A673 (cell line): ENCODE measurements around the gene PCCA. TPM values are rescaled to one million over a fixed set of nuclear protein-coding genes. Genes with fewer than 3 reads are reported as not detected.

Source experiments
- BruUV-seq: library from RNA; stranded (reverse); fragments of 400-500 nt; replicated peaks from 2 replicates; lab custom pipeline; 2021; lab: Mats Ljungman, UMichigan
- CTCF ChIA-PET: fragments of 300-600 bp; sonication (Branson Sonifier 250); formaldehyde crosslinking; loops from one replicate; lab custom pipeline; 2022; ENCODE audit warnings: antibody characterized with exemption; lab: Charles Lee
- POLR2A ChIA-PET: fragments of 300-600 bp; sonication (Branson Sonifier 250); formaldehyde crosslinking; loops from one replicate; lab custom pipeline; 2022; ENCODE audit warnings: antibody characterized with exemption; ENCODE audit not compliant: low non-redundant PET; lab: Charles Lee
- DNase-seq: peaks from one replicate; pipeline ENCODE4 v3.0.0-alpha.2; 2015; ENCODE audit warnings: low spot score
- H3K27ac ChIP-seq: fragments of 200-600 bp; sonication (generic); 2 replicates; pipeline ENCODE4 v1.5.1; 2016; ENCODE audit warnings: mixed run types, low read depth, mild to moderate bottlenecking, mixed read lengths, antibody characterized with exemption, low read length; ENCODE audit not compliant: poor library complexity, severe bottlenecking
- H3K27me3 ChIP-seq: fragments of 200-600 bp; sonication (generic); replicated peaks from 2 replicates; pipeline ENCODE4 v1.6.1; 2017; ENCODE audit warnings: mixed run types, low read depth, mild to moderate bottlenecking, mixed read lengths, antibody characterized with exemption, low read length; ENCODE audit not compliant: insufficient read depth, poor library complexity
- H3K36me3 ChIP-seq: fragments of 200-600 bp; sonication (generic); 2 replicates; pipeline ENCODE4 v1.6.1; 2016; ENCODE audit warnings: mixed run types, mild to moderate bottlenecking, mixed read lengths, antibody characterized with exemption, low read length; ENCODE audit not compliant: insufficient read depth, poor library complexity, severe bottlenecking
- H3K4me1 ChIP-seq: fragments of 200-600 bp; sonication (generic); 2 replicates; pipeline ENCODE4 v1.6.1; 2017; ENCODE audit warnings: mixed run types, mild to moderate bottlenecking, mixed read lengths, antibody characterized with exemption, low read length; ENCODE audit not compliant: insufficient read depth, poor library complexity, severe bottlenecking
- H3K4me3 ChIP-seq: fragments of 200-600 bp; sonication (generic); 2 replicates; pipeline ENCODE4 v1.5.1; 2016; ENCODE audit warnings: low read depth, mixed run types, mild to moderate bottlenecking, mixed read lengths, low read length; ENCODE audit not compliant: poor library complexity, severe bottlenecking
- H3K9me3 ChIP-seq: fragments of 200-600 bp; sonication (generic); 2 replicates; pipeline ENCODE4 v1.6.1; 2016; ENCODE audit warnings: mixed run types, low read depth, mild to moderate bottlenecking, mixed read lengths, antibody characterized with exemption, low read length; ENCODE audit not compliant: poor library complexity, severe bottlenecking
- CTCF ChIP-seq: fragments of 300-800, 200-600 bp; sonication (generic); conservative IDR thresholded peaks from 2 replicates; pipeline ENCODE4 v1.5.1; 2017; ENCODE audit warnings: low read depth, mild to moderate bottlenecking, antibody characterized with exemption, low read length, moderate library complexity, mixed read lengths
- EZH2 ChIP-seq: fragments of 200-600 bp; sonication (generic); IDR thresholded peaks from 2 replicates; pipeline ENCODE4 v1.6.1; 2017; ENCODE audit warnings: borderline replicate concordance, low read depth, mild to moderate bottlenecking, mixed read lengths, antibody characterized with exemption, low read length; ENCODE audit not compliant: poor library complexity, severe bottlenecking
- intact Hi-C: fragments of 100-400 bp; cut with micrococcal nuclease; formaldehyde crosslinking; loops from one replicate; pipeline ENCODE4 v1.10.0; 2022; ENCODE audit not compliant: unreplicated experiment
- total RNA-seq: library from RNA; stranded (reverse); gene quantifications from 2 replicates; pipeline ENCODE4 v1.2.3, GENCODE V29; 2021

Gene PCCA
- total RNA-seq, 1 experiment from 2014 or later: 93.0 TPM

- no peak for DNase-seq
- no peaks in the 10 kb centered on the region for H3K4me1 ChIP-seq
- CTCF ChIA-PET: no interaction called here
- no peaks in the 10 kb centered on the region for H3K9me3 ChIP-seq
- POLR2A ChIA-PET: no interaction called here
- no peak overlapping the region for H3K27ac ChIP-seq
- TF ChIP-seq EZH2 (no peak), CTCF (no peak)
- no peak overlapping the region for H3K4me3 ChIP-seq
- no peaks in the 10 kb centered on the region for H3K27me3 ChIP-seq
- intact Hi-C loops: no loop called here
- H3K36me3 ChIP-seq: no peaks in the 10 kb centered on the region
- BruUV-seq: no TSS peak
Observed at GRCh38 chr13:100195568-100195967, 106.7 kb downstream of the PCCA start.

DNA sequence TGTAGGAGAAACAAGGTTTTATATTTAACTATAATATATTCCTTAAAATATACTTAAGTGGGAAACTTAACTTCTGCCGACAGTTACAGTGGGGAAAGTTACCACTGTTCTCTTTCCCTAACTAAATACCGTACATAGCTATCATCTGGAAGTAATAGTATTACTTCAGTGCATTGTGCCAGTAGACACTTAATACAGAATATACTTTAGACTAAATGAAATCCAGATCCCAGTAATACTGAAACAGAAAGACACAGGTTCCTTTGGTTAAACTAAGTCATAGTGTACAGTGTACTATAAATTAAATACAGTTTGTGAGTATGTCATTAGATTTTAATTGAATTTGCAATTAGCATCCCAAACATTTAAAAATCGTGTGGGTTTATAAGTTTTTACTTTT, 107.5 kb downstream of the PCCA start:
- Histone ChIP-seq H3K9me3 (no peaks in the 10 kb centered on the region), H3K27me3 (no peaks in the 10 kb centered on the region), H3K4me1 (no peaks in the 10 kb centered on the region), H3K36me3 (no peaks in the 10 kb centered on the region), H3K4me3 (no peak overlapping the region), H3K27ac (no peak overlapping the region)
- CTCF ChIA-PET: no interaction called here
- no peak for DNase-seq
- POLR2A ChIA-PET: no interaction called here
- intact Hi-C loops: no loop called here
- TF ChIP-seq EZH2 (no peak), CTCF (no peak)
- BruUV-seq: no TSS peak

- intact Hi-C loops: no loop called here
- ChIA-PET POLR2A (no interaction called here), CTCF (no interaction called here)
- H3K27ac ChIP-seq: no peak overlapping the region
- DNase-seq: no peak
- TF ChIP-seq CTCF (no peak), EZH2 (no peak)
- no peaks in the 10 kb centered on the region for H3K4me1 ChIP-seq
- BruUV-seq: no TSS peak
- no peaks in the 10 kb centered on the region for H3K27me3 ChIP-seq
- H3K9me3 ChIP-seq: no peaks in the 10 kb centered on the region
- no peaks in the 10 kb centered on the region for H3K36me3 ChIP-seq
- no peak overlapping the region for H3K4me3 ChIP-seq
Observed at GRCh38 chr13:100197116-100197515, 108.2 kb downstream of the PCCA start.
